ENCODE results near the gene SH3BP2. TPM values are rescaled to one million over a fixed set of nuclear protein-coding genes. Genes with fewer than 3 reads are reported as not detected.

The SH3BP2 gene
- total and polyA plus RNA-seq, 4 donors, result 6.2 to 75.4 (median 30.8) TPM

DNA sequence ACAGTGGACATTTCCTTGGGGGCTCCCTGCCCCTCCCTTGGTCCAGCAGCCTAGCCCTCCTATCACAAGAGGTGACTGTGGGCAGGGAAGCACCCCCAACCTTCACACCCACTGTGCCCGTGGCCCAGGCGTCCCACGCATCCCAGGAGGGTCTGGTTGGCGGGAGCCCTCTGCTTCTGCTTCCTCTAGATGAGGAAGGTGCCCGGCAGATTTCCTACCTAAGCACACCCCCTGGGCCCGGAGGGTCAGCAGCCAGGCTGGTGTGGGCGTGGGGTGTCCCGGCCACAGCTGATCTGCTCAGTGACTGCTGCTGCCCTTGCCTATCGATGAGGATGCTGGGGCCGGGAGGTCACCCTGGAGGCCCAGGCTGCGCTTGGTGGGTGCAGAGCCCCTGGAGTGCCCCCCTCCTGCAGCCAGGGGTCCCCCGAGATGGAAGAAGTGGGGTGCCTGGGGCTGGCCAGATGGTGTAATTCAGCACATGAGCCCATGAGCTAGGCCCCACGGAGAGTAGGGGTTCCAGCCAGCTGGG is 12.2 kb downstream of the SH3BP2 start:
- Histone ChIP-seq H3K9me3 (ENCODE audit: control insufficient read depth, low read length) (no peaks in the 10 kb centered on the region), H3K36me3 (ENCODE audit: control insufficient read depth in 1 of 2, insufficient read depth in 2 of 2, low read length in 1 of 2) (no peaks in the 10 kb centered on the region), H3K4me1 (ENCODE audit: control insufficient read depth in 1 of 2, insufficient read depth in 2 of 2, low read length in 2 of 2) (no peaks in the 10 kb centered on the region), H3K27ac (ENCODE audit: low read depth in 1 of 2, low read length in 2 of 2) (no peak overlapping the region), H3K4me3 (ENCODE audit: low read length in 2 of 2) (no peak overlapping the region), H3K27me3 (ENCODE audit: control insufficient read depth in 1 of 2, insufficient read depth in 2 of 2, low read length in 1 of 2) (no peaks in the 10 kb centered on the region)
- ATAC-seq (ENCODE audit: low FRiP score) (no peak), DNase-seq (peak in 1 of 2 donors; percentile 69)
- 93 to 94% methylated on average over 13 of the region's 13 CpGs for WGBS, 2 donors
- intact Hi-C loops (cut with DNase I), result no loop called here

DNA sequence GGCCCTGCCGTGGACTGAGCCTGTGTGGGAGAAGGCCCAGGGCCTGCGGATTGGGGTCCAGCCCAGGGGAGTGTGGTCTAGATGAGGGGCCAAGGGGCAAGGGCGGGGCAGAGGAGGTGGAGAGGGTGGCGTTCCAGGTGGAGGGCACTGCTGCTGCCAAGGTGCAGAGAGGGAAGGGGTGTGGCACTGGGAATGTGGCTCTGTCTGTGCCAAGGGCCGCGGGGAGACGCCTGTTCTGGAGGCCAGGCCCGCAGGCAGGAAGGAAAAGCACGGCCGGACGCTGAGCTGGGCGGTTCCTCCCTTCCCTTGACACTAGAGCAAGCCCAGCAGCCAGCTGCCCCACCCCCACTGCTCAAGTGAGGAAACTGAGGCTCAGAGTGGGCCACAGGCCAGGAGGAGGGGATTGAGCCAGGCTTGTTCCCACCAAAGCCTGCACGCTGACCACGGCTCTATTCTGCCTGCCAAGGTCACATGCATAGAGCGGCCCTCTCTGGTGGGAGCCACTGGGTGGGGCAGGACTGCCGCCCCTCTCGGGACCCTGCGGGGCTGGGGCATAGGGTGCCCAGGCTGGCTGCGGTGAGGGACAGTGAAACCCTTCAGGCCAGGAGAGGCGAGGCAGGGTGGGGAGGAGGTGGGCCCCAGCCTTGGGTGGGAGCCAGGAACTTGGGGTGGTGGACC is 13.0 kb downstream of the SH3BP2 start:
- Histone ChIP-seq H3K4me1 (ENCODE audit: control insufficient read depth in 1 of 2, insufficient read depth in 2 of 2, low read length in 2 of 2) (no peaks in the 10 kb centered on the region), H3K9me3 (ENCODE audit: control insufficient read depth, low read length) (no peaks in the 10 kb centered on the region), H3K36me3 (ENCODE audit: control insufficient read depth in 1 of 2, insufficient read depth in 2 of 2, low read length in 1 of 2) (no peaks in the 10 kb centered on the region), H3K27ac (ENCODE audit: low read depth in 1 of 2, low read length in 2 of 2) (no peak overlapping the region), H3K4me3 (ENCODE audit: low read length in 2 of 2) (no peak overlapping the region), H3K27me3 (ENCODE audit: control insufficient read depth in 1 of 2, insufficient read depth in 2 of 2, low read length in 1 of 2) (no peaks in the 10 kb centered on the region)
- ATAC-seq (ENCODE audit: low FRiP score) (peak; percentile 16), DNase-seq (peak; percentile 73 to 79)
- intact Hi-C loops (cut with DNase I), result no loop called here
- 85 to 86% methylated on average over 20 of the region's 20 CpGs for WGBS, 2 donors

DNA sequence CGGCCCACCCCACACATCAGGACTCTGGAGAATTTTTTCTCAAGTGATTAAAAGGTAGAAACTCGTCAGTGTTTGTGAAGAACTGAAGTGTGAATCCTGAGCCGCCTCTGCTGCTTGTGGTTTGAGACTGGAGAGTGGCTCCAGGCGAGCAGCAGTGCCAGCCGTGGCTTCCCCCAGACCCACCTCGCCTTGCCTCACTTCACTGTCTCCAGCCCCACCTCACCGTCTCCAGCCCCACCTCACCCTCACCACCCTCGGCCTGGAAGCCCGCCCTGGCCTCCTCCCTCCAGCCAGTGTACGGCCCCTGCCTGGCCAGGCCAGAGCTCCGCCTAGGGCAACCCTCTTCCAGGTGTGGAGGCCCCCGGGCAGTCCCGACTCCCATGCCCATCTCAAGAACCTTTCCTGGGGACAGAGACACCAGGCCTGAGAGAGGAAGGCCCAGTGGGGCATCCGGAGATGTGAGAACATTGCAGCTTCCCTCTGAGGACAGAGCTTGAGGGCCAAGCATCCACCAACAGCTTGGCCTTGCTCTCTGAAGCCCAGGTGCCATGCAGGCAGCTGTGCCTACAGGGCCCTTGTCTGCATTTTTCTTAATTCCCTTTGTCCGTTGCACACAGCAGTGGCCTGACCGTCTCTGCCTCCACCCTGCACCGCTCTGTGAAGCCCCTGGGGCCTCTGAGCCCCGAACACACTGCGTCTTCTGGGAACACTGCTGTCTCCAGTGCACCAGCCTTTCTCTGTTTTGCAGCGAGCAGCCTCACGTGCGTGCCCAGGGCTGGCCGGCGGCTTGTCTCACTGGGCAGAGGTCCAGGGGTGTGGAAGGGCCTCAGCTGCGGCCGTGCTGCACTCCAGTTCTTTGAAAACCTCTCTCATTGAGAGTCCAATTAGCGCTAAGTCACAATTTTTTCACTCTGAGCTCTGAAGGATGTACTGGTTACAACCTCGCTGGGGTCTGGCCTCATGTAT is 13.8 kb downstream of the SH3BP2 start:
- Histone ChIP-seq H3K4me3 (ENCODE audit: low read length in 2 of 2) (no peak overlapping the region), H3K27me3 (ENCODE audit: control insufficient read depth in 1 of 2, insufficient read depth in 2 of 2, low read length in 1 of 2) (no peaks in the 10 kb centered on the region), H3K4me1 (ENCODE audit: control insufficient read depth in 1 of 2, insufficient read depth in 2 of 2, low read length in 2 of 2) (no peaks in the 10 kb centered on the region), H3K27ac (ENCODE audit: low read depth in 1 of 2, low read length in 2 of 2) (no peak overlapping the region), H3K9me3 (ENCODE audit: control insufficient read depth, low read length) (no peaks in the 10 kb centered on the region), H3K36me3 (ENCODE audit: control insufficient read depth in 1 of 2, insufficient read depth in 2 of 2, low read length in 1 of 2) (no peaks in the 10 kb centered on the region)
- intact Hi-C loops (cut with DNase I), result no loop called here
- peak; percentile 61 for ATAC-seq (ENCODE audit: low FRiP score)
- peak in 1 of 2 donors; percentile 69 for DNase-seq
- 47% methylated on average over 28 of the region's 28 CpGs for WGBS, 2 donors

DNA sequence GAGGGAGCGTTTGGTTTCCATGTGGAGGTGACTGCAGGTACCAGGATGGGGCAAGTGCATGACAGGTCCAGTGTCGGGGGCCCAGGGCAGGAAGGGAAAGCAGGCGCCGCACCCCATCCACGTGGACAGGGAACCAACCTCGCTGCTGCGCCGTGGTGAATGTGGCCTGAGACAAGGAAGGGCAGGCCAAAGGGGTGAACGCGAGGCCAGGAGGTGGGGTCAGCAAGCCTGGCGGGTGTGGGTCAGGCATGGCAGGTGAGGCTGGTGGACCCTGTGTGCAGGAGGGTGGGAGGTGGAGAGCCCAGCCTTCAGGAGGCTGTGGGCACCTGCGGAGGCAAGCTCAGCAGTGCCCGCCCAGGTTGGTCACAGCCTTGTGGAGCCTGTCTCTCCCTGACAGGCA is 14.7 kb downstream of the SH3BP2 start:
- ATAC-seq (ENCODE audit: low FRiP score), result no peak
- 96 to 98% methylated on average over 13 of the region's 13 CpGs for WGBS, 2 donors
- H3K27me3 ChIP-seq (ENCODE audit: control insufficient read depth in 1 of 2, insufficient read depth in 2 of 2, low read length in 1 of 2), result no peaks in the 10 kb centered on the region
- no peaks in the 10 kb centered on the region for H3K4me1 ChIP-seq (ENCODE audit: control insufficient read depth in 1 of 2, insufficient read depth in 2 of 2, low read length in 2 of 2)
- no peaks in the 10 kb centered on the region for H3K9me3 ChIP-seq (ENCODE audit: control insufficient read depth, low read length)
- no peaks in the 10 kb centered on the region for H3K36me3 ChIP-seq (ENCODE audit: control insufficient read depth in 1 of 2, insufficient read depth in 2 of 2, low read length in 1 of 2)
- no peak for DNase-seq
- no peak overlapping the region for H3K4me3 ChIP-seq (ENCODE audit: low read length in 2 of 2)
- no peak overlapping the region for H3K27ac ChIP-seq (ENCODE audit: low read depth in 1 of 2, low read length in 2 of 2)
- intact Hi-C loops (cut with DNase I), result no loop called here

DNA sequence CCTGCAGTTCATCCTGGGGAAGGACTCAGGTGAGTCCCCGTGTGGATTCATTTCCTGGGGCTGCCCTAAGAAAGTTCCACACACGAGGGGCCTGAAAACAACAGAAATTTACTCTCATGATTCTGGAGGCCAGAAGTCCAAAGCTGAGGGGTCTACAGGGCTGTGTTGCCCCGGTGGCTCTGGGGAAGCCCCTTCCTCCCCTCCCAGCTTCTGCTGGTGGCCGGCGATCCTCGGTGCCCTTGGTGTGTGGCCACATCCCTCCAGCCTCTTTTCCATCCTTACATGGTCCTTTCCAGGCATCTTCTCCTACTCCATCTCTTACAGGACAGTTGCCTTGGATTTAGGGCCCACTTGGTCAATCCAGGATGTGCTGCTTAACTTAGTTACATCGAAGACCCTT is 15.1 kb downstream of the SH3BP2 start:
- Histone ChIP-seq H3K4me3 (ENCODE audit: low read length in 2 of 2) (no peak overlapping the region), H3K4me1 (ENCODE audit: control insufficient read depth in 1 of 2, insufficient read depth in 2 of 2, low read length in 2 of 2) (no peaks in the 10 kb centered on the region), H3K9me3 (ENCODE audit: control insufficient read depth, low read length) (no peaks in the 10 kb centered on the region), H3K27me3 (ENCODE audit: control insufficient read depth in 1 of 2, insufficient read depth in 2 of 2, low read length in 1 of 2) (no peaks in the 10 kb centered on the region), H3K36me3 (ENCODE audit: control insufficient read depth in 1 of 2, insufficient read depth in 2 of 2, low read length in 1 of 2) (no peaks in the 10 kb centered on the region), H3K27ac (ENCODE audit: low read depth in 1 of 2, low read length in 2 of 2) (no peak overlapping the region)
- no peak for DNase-seq
- intact Hi-C loops (cut with DNase I), result no loop called here
- WGBS, 2 donors, result 97% methylated on average over 7 of the region's 7 CpGs
- ATAC-seq (ENCODE audit: low FRiP score), result no peak

DNA sequence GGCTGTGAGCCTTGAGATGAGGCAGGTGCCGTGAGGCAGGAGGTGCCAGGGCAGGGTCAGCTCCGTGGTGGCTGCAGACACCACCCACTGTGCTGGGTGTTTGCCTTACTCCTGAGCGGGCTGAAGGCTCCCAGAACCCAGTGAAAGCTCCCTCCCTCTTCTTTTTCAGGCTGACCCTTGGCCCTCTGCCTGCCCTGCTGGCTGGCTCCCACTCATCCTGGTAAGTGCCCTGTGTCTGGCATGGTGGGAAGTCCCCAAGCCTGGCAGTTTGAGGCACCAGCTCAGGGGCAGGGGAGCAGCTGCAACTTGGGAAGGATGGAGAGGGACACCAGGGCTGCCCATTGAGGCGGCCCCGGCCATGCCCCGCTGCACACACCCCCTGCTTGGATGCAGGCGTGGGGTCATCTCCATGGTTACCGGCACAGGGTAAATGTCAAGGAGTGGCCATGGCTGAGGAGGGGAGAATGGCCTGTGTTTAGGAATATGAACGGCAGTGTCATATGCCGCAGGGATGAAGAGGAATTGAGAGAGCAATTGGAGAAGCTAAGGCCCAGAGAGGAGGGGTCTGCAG is 16.8 kb downstream of the SH3BP2 start:
- DNase-seq (no peak), ATAC-seq (ENCODE audit: low FRiP score) (no peak)
- no peak overlapping the region for H3K4me3 ChIP-seq (ENCODE audit: low read length in 2 of 2)
- H3K9me3 ChIP-seq (ENCODE audit: control insufficient read depth, low read length), result no peaks in the 10 kb centered on the region
- WGBS, 2 donors, result 87 to 88% methylated on average over 10 of the region's 10 CpGs
- no peak overlapping the region for H3K27ac ChIP-seq (ENCODE audit: low read depth in 1 of 2, low read length in 2 of 2)
- H3K36me3 ChIP-seq (ENCODE audit: control insufficient read depth in 1 of 2, insufficient read depth in 2 of 2, low read length in 1 of 2), result no peaks in the 10 kb centered on the region
- no peaks in the 10 kb centered on the region for H3K4me1 ChIP-seq (ENCODE audit: control insufficient read depth in 1 of 2, insufficient read depth in 2 of 2, low read length in 2 of 2)
- no peaks in the 10 kb centered on the region for H3K27me3 ChIP-seq (ENCODE audit: control insufficient read depth in 1 of 2, insufficient read depth in 2 of 2, low read length in 1 of 2)
- intact Hi-C loops (cut with DNase I), result no loop called here

DNA sequence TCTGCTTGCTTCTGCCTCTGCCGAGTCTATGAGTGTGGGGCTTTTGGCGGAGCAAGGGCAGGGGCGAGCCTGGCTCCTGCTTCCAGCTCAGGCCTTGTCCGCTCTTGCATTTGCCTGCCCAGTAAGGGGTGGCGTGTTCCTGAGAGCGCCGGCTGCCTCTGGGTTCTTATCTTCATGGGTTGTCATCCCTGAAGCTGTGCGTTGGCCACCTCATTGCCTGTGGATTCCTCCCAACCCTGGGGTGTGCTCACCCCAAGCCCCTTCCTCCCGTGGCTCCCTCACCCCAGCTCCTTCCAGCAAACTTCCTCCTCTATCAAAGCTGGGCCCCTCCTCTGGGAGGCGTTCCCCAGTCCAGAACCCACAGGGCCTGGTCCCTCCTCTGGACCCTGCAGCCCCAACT is 17.5 kb downstream of the SH3BP2 start:
- intact Hi-C loops (cut with DNase I), result no loop called here
- 96 to 98% methylated on average over 10 of the region's 10 CpGs for WGBS, 2 donors
- ATAC-seq (ENCODE audit: low FRiP score) (no peak), DNase-seq (no peak)
- Histone ChIP-seq H3K4me3 (ENCODE audit: low read length in 2 of 2) (no peak overlapping the region), H3K4me1 (ENCODE audit: control insufficient read depth in 1 of 2, insufficient read depth in 2 of 2, low read length in 2 of 2) (no peaks in the 10 kb centered on the region), H3K27me3 (ENCODE audit: control insufficient read depth in 1 of 2, insufficient read depth in 2 of 2, low read length in 1 of 2) (no peaks in the 10 kb centered on the region), H3K27ac (ENCODE audit: low read depth in 1 of 2, low read length in 2 of 2) (no peak overlapping the region), H3K9me3 (ENCODE audit: control insufficient read depth, low read length) (no peaks in the 10 kb centered on the region), H3K36me3 (ENCODE audit: control insufficient read depth in 1 of 2, insufficient read depth in 2 of 2, low read length in 1 of 2) (no peaks in the 10 kb centered on the region)

DNA sequence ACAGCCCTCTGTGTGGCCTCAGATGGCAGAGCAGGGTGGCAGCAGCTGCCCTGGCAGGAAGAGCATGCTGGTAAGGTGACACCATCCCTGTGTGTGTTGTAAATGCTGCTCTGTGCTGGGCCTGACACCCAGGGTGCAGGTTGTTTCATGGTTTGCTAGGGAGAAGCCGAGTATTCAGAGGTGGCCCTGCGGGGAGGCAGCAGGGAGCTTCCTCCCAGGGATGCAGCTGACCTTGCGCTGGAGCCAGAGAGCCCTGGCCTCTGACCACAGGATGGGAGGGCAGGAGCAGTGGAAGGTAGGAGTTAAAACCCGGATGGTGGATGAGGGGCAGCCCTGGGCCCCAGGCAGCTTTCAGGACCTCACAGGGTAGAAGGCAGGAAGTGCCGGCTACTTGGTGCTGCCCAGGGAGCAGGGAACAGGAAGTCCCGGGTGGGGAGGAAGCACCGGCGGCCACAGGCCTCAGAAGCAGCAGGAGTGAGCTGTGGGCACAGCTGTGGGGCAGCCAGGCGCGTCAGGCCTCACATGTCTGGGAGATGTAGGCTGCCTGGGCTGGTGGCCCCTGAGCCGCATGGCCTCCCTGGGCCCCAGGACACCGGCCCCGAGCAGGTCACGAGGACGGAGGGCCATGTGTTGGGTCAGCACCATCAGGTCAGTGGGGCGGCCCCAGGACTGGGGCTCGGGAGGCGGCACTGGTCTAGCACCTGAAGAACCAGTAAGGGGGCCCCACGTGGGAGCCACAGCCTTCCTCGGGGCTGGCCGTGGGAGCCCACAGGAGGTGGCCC is 19.1 kb downstream of the SH3BP2 start:
- WGBS, 2 donors, result 86 to 89% methylated on average over 21 of the region's 21 CpGs
- peak in 1 of 2 donors; percentile 93 for DNase-seq
- H3K4me3 ChIP-seq (ENCODE audit: low read length in 2 of 2), result no peak overlapping the region

More for the DNA sequence above, 19.1 kb downstream of the SH3BP2 start:
- intact Hi-C loops (cut with DNase I), result no loop called here
- H3K36me3 ChIP-seq (ENCODE audit: control insufficient read depth in 1 of 2, insufficient read depth in 2 of 2, low read length in 1 of 2), result no peaks in the 10 kb centered on the region
- H3K9me3 ChIP-seq (ENCODE audit: control insufficient read depth, low read length), result no peaks in the 10 kb centered on the region
- H3K4me1 ChIP-seq (ENCODE audit: control insufficient read depth in 1 of 2, insufficient read depth in 2 of 2, low read length in 2 of 2), result no peaks in the 10 kb centered on the region
- peak; percentile 74 for ATAC-seq (ENCODE audit: low FRiP score)
- H3K27me3 ChIP-seq (ENCODE audit: control insufficient read depth in 1 of 2, insufficient read depth in 2 of 2, low read length in 1 of 2), result no peaks in the 10 kb centered on the region
- no peak overlapping the region for H3K27ac ChIP-seq (ENCODE audit: low read depth in 1 of 2, low read length in 2 of 2)

All from aorta (tissue), 5 donors.